IgD-negative memory B cell (primary cell): ENCODE measurements around the gene MCCD1. TPM values are rescaled to one million over a fixed set of nuclear protein-coding genes. Genes with fewer than 3 reads are reported as not detected.
A peak's percentile ranks its signal among the peaks of the same experiment; 100 is the strongest.

ENCODE experiments used
- H3K27ac Mint-ChIP-seq, 3 donors: one replicate each; pipeline ENCODE4 v1.8.0; 2020 to 2022; ENCODE audit warnings: mild to moderate bottlenecking in 3 of 3, mixed read lengths in 3 of 3, moderate library complexity in 1 of 3
- H3K27me3 Mint-ChIP-seq: one replicate; pipeline ENCODE4 v1.8.0; 2021; ENCODE audit warnings: mixed read lengths
- H3K36me3 Mint-ChIP-seq: one replicate; pipeline ENCODE4 v1.8.0; 2020; ENCODE audit warnings: mild to moderate bottlenecking, mixed read lengths
- H3K4me1 Mint-ChIP-seq, 3 donors: one replicate each; pipeline ENCODE4 v1.8.0; 2020 to 2022; ENCODE audit warnings: mixed read lengths in 3 of 3, mild to moderate bottlenecking in 1 of 3
- H3K4me3 Mint-ChIP-seq, 4 donors: one replicate each; pipeline ENCODE4 v1.8.0; 2020 to 2022; ENCODE audit warnings: mild to moderate bottlenecking in 4 of 4, mixed read lengths in 4 of 4, moderate library complexity in 3 of 4
- H3K9me3 Mint-ChIP-seq, 3 donors: one replicate each; pipeline ENCODE4 v1.8.0; 2020 to 2021; ENCODE audit warnings: mixed read lengths in 3 of 3, mild to moderate bottlenecking in 1 of 3
- polyA plus RNA-seq: library from polyadenylated mRNA; unstranded; fragments of 300-500 nt; fragmentation: Illumina TruSeq; gene quantifications from one replicate; pipeline ENCODE4 v1.2.3, GENCODE V29; 2021

The MCCD1 gene
- polyA plus RNA-seq, 1 donor from 2014 or later, result not detected

DNA sequence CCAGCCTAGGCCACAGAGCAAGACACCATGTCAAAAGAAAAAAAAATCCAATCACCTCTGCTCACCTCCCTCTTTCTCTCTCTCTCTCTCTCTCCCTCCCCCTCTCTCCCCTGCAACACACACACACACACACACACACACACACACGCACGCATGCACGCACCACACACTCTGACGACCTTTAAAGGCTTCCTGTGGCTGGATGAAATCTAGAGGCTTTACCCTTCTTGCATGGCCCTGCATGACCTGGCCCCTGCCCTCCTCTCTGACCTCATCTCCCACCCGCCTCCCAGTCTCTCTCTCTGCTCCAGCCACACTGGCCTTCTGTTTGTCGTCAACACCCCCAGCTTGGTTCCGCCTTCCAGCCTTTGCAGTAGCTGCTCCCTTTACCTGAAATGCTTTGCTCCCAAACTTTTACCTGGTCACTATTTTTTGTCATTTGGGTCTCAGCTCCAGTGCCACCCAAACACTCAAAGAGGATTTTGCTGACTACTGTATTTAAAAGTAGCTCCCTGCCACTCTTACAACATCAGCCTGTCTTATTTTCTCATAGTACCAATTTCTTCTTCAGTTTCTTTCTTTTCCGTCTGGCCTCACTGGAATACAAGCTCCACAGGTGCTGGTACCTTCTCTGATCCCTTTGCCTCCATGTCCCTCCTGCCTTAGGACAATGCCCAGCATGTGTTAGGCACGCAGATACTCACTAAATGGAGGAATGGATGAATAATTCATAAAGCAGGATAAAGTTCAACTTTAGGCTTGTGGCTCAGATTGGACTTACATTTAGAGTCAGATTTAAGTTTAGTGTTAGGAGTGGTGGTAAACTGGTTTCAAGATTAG lies 39.0 kb downstream of the MCCD1 start:
- peak overlapping the region; percentile 51 to 99 (median 93) for H3K27ac Mint-ChIP-seq
- H3K9me3 Mint-ChIP-seq, result no peaks in the 10 kb centered on the region
- peak overlapping the region in 3 of 4 donors; percentile 19 to 80 (median 25) for H3K4me3 Mint-ChIP-seq
- peaks cover 6% of the 10 kb centered on the region for H3K36me3 Mint-ChIP-seq
- H3K27me3 Mint-ChIP-seq, result no peaks in the 10 kb centered on the region
- peaks cover 40 to 64% (median 62%) of the 10 kb centered on the region in 3 donors for H3K4me1 Mint-ChIP-seq

DNA sequence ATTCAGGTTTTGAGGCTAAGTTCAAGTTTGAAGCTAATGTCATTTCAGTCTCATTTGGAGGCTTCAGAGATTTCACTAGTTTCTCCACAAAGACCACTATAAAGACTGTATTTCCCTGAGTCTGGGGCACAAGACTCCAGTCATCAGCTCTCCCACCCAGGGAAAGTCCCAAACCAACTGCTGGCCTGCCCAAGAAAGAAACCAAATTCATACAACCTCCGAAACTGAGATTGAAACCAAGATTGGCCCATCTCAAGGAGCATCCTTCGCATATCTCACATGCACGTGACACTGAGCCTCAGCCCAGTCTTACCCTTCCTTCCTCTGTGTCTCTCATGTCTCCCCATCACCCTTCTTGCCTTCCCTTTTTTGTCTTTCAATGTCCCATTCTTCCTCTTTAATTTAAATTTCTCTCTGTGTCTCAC lies 39.8 kb downstream of the MCCD1 start:
- peak overlapping the region; percentile 51 to 99 (median 93) for H3K27ac Mint-ChIP-seq
- H3K36me3 Mint-ChIP-seq, result peaks cover 6% of the 10 kb centered on the region
- no peaks in the 10 kb centered on the region for H3K9me3 Mint-ChIP-seq
- H3K4me3 Mint-ChIP-seq, result peak overlapping the region; percentile 19 to 85 (median 41)
- H3K4me1 Mint-ChIP-seq, result peaks cover 34 to 63% (median 63%) of the 10 kb centered on the region in 3 donors
- no peaks in the 10 kb centered on the region for H3K27me3 Mint-ChIP-seq

DNA sequence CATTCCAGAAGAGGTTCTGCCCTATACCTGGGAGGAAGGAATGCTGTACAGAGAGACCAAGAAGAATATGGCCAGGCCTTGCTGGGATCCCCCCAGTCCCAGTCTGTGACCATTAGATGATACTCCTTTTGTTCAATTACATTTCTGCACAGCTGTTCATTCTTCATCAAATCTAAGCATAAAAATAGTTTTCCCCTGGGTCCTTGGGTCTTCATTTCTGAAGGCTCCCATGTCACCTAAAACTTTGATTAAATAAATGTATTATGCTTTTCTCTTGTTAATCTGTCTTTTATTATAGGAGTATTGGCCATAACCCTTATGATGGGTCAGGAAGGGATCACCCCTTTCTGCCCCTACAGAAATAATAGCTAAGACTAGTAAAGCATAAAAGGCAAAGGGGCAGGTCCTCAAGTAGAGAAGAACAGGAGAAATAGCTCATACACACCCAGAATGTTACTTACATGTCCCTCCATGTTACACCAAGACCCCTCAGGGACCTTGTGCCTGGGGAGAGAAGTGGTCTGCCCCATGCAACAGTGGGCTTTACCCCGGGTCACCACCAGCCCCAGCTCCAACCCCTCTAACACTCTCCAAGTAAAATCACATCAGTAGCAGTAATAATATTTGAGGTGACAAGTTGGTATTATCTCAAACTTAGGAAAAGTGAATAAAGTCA lies 41.2 kb downstream of the MCCD1 start:
- peaks cover 1% of the 10 kb centered on the region for H3K27me3 Mint-ChIP-seq
- H3K27ac Mint-ChIP-seq, result peak overlapping the region; percentile 39 to 93 (median 51)
- no peaks in the 10 kb centered on the region for H3K9me3 Mint-ChIP-seq
- peaks cover 32 to 70% (median 68%) of the 10 kb centered on the region in 3 donors for H3K4me1 Mint-ChIP-seq
- peaks cover 4% of the 10 kb centered on the region for H3K36me3 Mint-ChIP-seq
- peak overlapping the region; percentile 42 to 70 (median 54) for H3K4me3 Mint-ChIP-seq

DNA sequence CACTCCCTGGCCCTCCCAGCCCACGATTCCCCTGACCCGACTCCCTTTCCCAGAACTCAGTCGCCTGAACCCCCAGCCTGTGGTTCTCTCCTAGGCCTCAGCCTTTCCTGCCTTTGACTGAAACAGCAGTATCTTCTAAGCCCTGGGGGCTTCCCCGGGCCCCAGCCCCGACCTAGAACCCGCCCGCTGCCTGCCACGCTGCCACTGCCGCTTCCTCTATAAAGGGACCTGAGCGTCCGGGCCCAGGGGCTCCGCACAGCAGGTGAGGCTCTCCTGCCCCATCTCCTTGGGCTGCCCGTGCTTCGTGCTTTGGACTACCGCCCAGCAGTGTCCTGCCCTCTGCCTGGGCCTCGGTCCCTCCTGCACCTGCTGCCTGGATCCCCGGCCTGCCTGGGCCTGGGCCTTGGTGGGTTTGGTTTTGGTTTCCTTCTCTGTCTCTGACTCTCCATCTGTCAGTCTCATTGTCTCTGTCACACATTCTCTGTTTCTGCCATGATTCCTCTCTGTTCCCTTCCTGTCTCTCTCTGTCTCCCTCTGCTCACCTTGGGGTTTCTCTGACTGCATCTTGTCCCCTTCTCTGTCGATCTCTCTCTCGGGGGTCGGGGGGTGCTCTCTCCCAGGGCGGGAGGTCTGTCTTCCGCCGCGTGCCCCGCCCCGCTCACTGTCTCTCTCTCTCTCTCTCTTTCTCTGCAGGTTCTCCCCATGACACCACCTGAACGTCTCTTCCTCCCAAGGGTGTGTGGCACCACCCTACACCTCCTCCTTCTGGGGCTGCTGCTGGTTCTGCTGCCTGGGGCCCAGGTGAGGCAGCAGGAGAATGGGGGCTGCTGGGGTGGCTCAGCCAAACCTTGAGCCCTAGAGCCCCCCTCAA lies 43.5 kb downstream of the MCCD1 start, which contains the start of gene LTA:
TSS of gene LTA (plus strand) at position 249 of the 871 bp plus-strand sequence. CDS start at position 703, 454 bp downstream.
- peaks cover 3% of the 10 kb centered on the region for H3K36me3 Mint-ChIP-seq

DNA sequence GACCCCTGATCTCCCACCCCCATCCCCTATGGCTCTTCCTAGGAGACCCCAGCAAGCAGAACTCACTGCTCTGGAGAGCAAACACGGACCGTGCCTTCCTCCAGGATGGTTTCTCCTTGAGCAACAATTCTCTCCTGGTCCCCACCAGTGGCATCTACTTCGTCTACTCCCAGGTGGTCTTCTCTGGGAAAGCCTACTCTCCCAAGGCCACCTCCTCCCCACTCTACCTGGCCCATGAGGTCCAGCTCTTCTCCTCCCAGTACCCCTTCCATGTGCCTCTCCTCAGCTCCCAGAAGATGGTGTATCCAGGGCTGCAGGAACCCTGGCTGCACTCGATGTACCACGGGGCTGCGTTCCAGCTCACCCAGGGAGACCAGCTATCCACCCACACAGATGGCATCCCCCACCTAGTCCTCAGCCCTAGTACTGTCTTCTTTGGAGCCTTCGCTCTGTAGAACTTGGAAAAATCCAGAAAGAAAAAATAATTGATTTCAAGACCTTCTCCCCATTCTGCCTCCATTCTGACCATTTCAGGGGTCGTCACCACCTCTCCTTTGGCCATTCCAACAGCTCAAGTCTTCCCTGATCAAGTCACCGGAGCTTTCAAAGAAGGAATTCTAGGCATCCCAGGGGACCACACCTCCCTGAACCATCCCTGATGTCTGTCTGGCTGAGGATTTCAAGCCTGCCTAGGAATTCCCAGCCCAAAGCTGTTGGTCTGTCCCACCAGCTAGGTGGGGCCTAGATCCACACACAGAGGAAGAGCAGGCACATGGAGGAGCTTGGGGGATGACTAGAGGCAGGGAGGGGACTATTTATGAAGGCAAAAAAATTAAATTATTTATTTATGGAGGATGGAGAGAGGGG lies 44.7 kb downstream of the MCCD1 start:
- H3K4me1 Mint-ChIP-seq, result peaks cover 33 to 77% (median 71%) of the 10 kb centered on the region in 3 donors
- peak overlapping the region; percentile 92 to 100 (median 98) for H3K27ac Mint-ChIP-seq
- peak overlapping the region; percentile 93 to 99 (median 99) for H3K4me3 Mint-ChIP-seq
- H3K27me3 Mint-ChIP-seq, result peaks cover 1% of the 10 kb centered on the region
- H3K9me3 Mint-ChIP-seq, result no peaks in the 10 kb centered on the region
- H3K36me3 Mint-ChIP-seq, result peaks cover 3% of the 10 kb centered on the region

More for the DNA sequence above, 43.5 kb downstream of the MCCD1 start, which contains the start of gene LTA:
- H3K27ac Mint-ChIP-seq, result peak within 1 kb of the TSS; percentile 92 to 100 (median 98)
- H3K4me1 Mint-ChIP-seq, result peaks cover 38 to 79% (median 76%) of the 10 kb centered on the region in 3 donors
- H3K27me3 Mint-ChIP-seq, result peaks cover 1% of the 10 kb centered on the region
- peak within 1 kb of the TSS; percentile 93 to 99 (median 99) for H3K4me3 Mint-ChIP-seq
- H3K9me3 Mint-ChIP-seq, result no peaks in the 10 kb centered on the region

DNA sequence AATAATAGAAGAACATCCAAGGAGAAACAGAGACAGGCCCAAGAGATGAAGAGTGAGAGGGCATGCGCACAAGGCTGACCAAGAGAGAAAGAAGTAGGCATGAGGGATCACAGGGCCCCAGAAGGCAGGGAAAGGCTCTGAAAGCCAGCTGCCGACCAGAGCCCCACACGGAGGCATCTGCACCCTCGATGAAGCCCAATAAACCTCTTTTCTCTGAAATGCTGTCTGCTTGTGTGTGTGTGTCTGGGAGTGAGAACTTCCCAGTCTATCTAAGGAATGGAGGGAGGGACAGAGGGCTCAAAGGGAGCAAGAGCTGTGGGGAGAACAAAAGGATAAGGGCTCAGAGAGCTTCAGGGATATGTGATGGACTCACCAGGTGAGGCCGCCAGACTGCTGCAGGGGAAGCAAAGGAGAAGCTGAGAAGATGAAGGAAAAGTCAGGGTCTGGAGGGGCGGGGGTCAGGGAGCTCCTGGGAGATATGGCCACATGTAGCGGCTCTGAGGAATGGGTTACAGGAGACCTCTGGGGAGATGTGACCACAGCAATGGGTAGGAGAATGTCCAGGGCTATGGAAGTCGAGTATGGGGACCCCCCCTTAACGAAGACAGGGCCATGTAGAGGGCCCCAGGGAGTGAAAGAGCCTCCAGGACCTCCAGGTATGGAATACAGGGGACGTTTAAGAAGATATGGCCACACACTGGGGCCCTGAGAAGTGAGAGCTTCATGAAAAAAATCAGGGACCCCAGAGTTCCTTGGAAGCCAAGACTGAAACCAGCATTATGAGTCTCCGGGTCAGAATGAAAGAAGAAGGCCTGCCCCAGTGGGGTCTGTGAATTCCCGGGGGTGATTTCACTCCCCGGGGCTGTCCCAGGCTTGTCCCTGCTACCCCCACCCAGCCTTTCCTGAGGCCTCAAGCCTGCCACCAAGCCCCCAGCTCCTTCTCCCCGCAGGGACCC lies 45.6 kb downstream of the MCCD1 start:
- H3K27ac Mint-ChIP-seq, result peak overlapping the region; percentile 92 to 100 (median 98)
- H3K36me3 Mint-ChIP-seq, result peaks cover 3% of the 10 kb centered on the region
- peaks cover 1% of the 10 kb centered on the region for H3K27me3 Mint-ChIP-seq
- peak overlapping the region; percentile 93 to 99 (median 97) for H3K4me3 Mint-ChIP-seq
- H3K4me1 Mint-ChIP-seq, result peaks cover 34 to 78% (median 74%) of the 10 kb centered on the region in 3 donors
- no peaks in the 10 kb centered on the region for H3K9me3 Mint-ChIP-seq

DNA sequence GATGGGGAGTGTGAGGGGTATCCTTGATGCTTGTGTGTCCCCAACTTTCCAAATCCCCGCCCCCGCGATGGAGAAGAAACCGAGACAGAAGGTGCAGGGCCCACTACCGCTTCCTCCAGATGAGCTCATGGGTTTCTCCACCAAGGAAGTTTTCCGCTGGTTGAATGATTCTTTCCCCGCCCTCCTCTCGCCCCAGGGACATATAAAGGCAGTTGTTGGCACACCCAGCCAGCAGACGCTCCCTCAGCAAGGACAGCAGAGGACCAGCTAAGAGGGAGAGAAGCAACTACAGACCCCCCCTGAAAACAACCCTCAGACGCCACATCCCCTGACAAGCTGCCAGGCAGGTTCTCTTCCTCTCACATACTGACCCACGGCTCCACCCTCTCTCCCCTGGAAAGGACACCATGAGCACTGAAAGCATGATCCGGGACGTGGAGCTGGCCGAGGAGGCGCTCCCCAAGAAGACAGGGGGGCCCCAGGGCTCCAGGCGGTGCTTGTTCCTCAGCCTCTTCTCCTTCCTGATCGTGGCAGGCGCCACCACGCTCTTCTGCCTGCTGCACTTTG lies 46.7 kb downstream of the MCCD1 start, which contains the start of gene TNF:
TSS of gene TNF (plus strand) at position 231 of the 567 bp plus-strand sequence. CDS start at position 408, 177 bp downstream.
- peaks cover 1% of the 10 kb centered on the region for H3K27me3 Mint-ChIP-seq
- peaks cover 28 to 72% (median 70%) of the 10 kb centered on the region in 3 donors for H3K4me1 Mint-ChIP-seq

DNA sequence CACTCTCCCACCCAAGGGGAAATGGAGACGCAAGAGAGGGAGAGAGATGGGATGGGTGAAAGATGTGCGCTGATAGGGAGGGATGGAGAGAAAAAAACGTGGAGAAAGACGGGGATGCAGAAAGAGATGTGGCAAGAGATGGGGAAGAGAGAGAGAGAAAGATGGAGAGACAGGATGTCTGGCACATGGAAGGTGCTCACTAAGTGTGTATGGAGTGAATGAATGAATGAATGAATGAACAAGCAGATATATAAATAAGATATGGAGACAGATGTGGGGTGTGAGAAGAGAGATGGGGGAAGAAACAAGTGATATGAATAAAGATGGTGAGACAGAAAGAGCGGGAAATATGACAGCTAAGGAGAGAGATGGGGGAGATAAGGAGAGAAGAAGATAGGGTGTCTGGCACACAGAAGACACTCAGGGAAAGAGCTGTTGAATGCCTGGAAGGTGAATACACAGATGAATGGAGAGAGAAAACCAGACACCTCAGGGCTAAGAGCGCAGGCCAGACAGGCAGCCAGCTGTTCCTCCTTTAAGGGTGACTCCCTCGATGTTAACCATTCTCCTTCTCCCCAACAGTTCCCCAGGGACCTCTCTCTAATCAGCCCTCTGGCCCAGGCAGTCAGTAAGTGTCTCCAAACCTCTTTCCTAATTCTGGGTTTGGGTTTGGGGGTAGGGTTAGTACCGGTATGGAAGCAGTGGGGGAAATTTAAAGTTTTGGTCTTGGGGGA lies 47.4 kb downstream of the MCCD1 start:
- Mint-ChIP-seq H3K4me1 (peaks cover 30 to 69% (median 67%) of the 10 kb centered on the region in 3 donors), H3K9me3 (no peaks in the 10 kb centered on the region), H3K27me3 (peaks cover 1% of the 10 kb centered on the region), H3K36me3 (peaks cover 9% of the 10 kb centered on the region), H3K4me3 (peak overlapping the region; percentile 93 to 99 (median 97)), H3K27ac (peak overlapping the region; percentile 92 to 98 (median 95))

More for the DNA sequence above, 46.7 kb downstream of the MCCD1 start, which contains the start of gene TNF:
- peaks cover 4% of the 10 kb centered on the region for H3K36me3 Mint-ChIP-seq
- H3K27ac Mint-ChIP-seq, result peak within 1 kb of the TSS; percentile 92 to 100 (median 98)
- peak within 1 kb of the TSS; percentile 93 to 99 (median 97) for H3K4me3 Mint-ChIP-seq
- no peaks in the 10 kb centered on the region for H3K9me3 Mint-ChIP-seq

DNA sequence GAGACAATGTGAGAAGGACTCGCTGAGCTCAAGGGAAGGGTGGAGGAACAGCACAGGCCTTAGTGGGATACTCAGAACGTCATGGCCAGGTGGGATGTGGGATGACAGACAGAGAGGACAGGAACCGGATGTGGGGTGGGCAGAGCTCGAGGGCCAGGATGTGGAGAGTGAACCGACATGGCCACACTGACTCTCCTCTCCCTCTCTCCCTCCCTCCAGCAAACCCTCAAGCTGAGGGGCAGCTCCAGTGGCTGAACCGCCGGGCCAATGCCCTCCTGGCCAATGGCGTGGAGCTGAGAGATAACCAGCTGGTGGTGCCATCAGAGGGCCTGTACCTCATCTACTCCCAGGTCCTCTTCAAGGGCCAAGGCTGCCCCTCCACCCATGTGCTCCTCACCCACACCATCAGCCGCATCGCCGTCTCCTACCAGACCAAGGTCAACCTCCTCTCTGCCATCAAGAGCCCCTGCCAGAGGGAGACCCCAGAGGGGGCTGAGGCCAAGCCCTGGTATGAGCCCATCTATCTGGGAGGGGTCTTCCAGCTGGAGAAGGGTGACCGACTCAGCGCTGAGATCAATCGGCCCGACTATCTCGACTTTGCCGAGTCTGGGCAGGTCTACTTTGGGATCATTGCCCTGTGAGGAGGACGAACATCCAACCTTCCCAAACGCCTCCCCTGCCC lies 48.3 kb downstream of the MCCD1 start:
- H3K36me3 Mint-ChIP-seq, result peaks cover 10% of the 10 kb centered on the region
- no peaks in the 10 kb centered on the region for H3K9me3 Mint-ChIP-seq
- H3K27me3 Mint-ChIP-seq, result peaks cover 1% of the 10 kb centered on the region
- peaks cover 35 to 60% (median 60%) of the 10 kb centered on the region in 3 donors for H3K4me1 Mint-ChIP-seq
- peak overlapping the region; percentile 93 to 99 (median 97) for H3K4me3 Mint-ChIP-seq
- H3K27ac Mint-ChIP-seq, result peak overlapping the region; percentile 92 to 98 (median 95)

DNA sequence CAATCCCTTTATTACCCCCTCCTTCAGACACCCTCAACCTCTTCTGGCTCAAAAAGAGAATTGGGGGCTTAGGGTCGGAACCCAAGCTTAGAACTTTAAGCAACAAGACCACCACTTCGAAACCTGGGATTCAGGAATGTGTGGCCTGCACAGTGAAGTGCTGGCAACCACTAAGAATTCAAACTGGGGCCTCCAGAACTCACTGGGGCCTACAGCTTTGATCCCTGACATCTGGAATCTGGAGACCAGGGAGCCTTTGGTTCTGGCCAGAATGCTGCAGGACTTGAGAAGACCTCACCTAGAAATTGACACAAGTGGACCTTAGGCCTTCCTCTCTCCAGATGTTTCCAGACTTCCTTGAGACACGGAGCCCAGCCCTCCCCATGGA lies 48.8 kb downstream of the MCCD1 start:
- Mint-ChIP-seq H3K27ac (peak overlapping the region; percentile 92 to 95 (median 93)), H3K4me1 (peaks cover 37 to 60% (median 57%) of the 10 kb centered on the region in 3 donors), H3K4me3 (peak overlapping the region; percentile 93 to 99 (median 97)), H3K9me3 (no peaks in the 10 kb centered on the region), H3K27me3 (peaks cover 1% of the 10 kb centered on the region), H3K36me3 (peaks cover 10% of the 10 kb centered on the region)
